OCI-LY7 (cell line): Measurements from ENCODE around the gene CCNL2.

Experiments
- CTCF ChIP-seq: fragments of 200-600 bp; sonication (generic); conservative IDR thresholded peaks from 2 replicates; pipeline ENCODE4 v1.5.1; 2014; ENCODE audit warnings: mild to moderate bottlenecking, antibody characterized with exemption, low read length, moderate library complexity, mixed read lengths
- EZH2phosphoT487 ChIP-seq: fragments of 200-600 bp; sonication (generic); IDR thresholded peaks from 2 replicates; pipeline ENCODE4 v1.6.1; 2018; ENCODE audit warnings: low read depth, borderline replicate concordance, mild to moderate bottlenecking, mixed run types, antibody characterized with exemption, low read length, moderate library complexity, mixed read lengths

- no peak for TF ChIP-seq CTCF
- TF ChIP-seq EZH2phosphoT487 = no peak
Measured at GRCh38 chr1:1385931-1386330, 13.2 kb downstream of the CCNL2 start.
